Measurements from ENCODE around the gene PDZD11. TPM values are rescaled to one million over a fixed set of nuclear protein-coding genes. Genes with fewer than 3 reads are reported as not detected.
"Not testable (repeated sequence)": the region's sequence is repeated elsewhere in the genome, so short reads cannot be mapped to it uniquely, and the experiment has no call there.

Gene PDZD11
- total and polyA plus RNA-seq, 9 donors = 9.4 to 93.4 (median 26.1) TPM

- Histone ChIP-seq H3K27ac (no peak overlapping the region), H3K36me3 (no peaks in the 10 kb centered on the region), H3K4me1 (ENCODE audit: insufficient read depth) (no peaks in the 10 kb centered on the region), H3K27me3 (no peaks in the 10 kb centered on the region), H3K9me3 (no peaks in the 10 kb centered on the region), H3K4me3 (no peak overlapping the region)
- intact Hi-C loops (cut with DNase I) = no loop called here
- WGBS, 3 donors = 45 to 59% (median 48%) methylated on average over 2 of the region's 2 CpGs
- no peak for DNase-seq
- no peak for TF ChIP-seq CTCF (IDR thresholded peaks at IDR 0.05)
- TF ChIP-seq POLR2A (IDR thresholded peaks at IDR 0.05) = no peak
- TF ChIP-seq EP300 (IDR thresholded peaks at IDR 0.05) = no peak
Observed at GRCh38 chrX:70252491-70252890, 37.2 kb downstream of the PDZD11 start.

GRCh38 chrX:70247252-70247651 is 42.5 kb downstream of the PDZD11 start:
- no peak for DNase-seq
- no peaks in the 10 kb centered on the region for H3K9me3 ChIP-seq
- no peaks in the 10 kb centered on the region for H3K4me1 ChIP-seq (ENCODE audit: insufficient read depth)
- peaks cover 2% of the 10 kb centered on the region for H3K36me3 ChIP-seq
- TF ChIP-seq EP300 (IDR thresholded peaks at IDR 0.05) (no peak), CTCF (IDR thresholded peaks at IDR 0.05) (no peak), POLR2A (IDR thresholded peaks at IDR 0.05) (no peak)
- no peak overlapping the region for H3K4me3 ChIP-seq
- intact Hi-C loops (cut with DNase I) = no loop called here
- WGBS, 3 donors = 76 to 90% (median 90%) methylated on average over 2 of the region's 2 CpGs
- H3K27me3 ChIP-seq = no peaks in the 10 kb centered on the region
- no peak overlapping the region for H3K27ac ChIP-seq

GRCh38 chrX:70244881-70245280 is 44.8 kb downstream of the PDZD11 start:
- Histone ChIP-seq H3K27ac (no peak overlapping the region), H3K9me3 (no peaks in the 10 kb centered on the region), H3K4me3 (no peak overlapping the region), H3K36me3 (peaks cover 2% of the 10 kb centered on the region), H3K27me3 (no peaks in the 10 kb centered on the region), H3K4me1 (ENCODE audit: insufficient read depth) (no peaks in the 10 kb centered on the region)
- TF ChIP-seq EP300 (IDR thresholded peaks at IDR 0.05) = no peak
- TF ChIP-seq CTCF (IDR thresholded peaks at IDR 0.05) = no peak
- TF ChIP-seq POLR2A (IDR thresholded peaks at IDR 0.05) = no peak
- no peak for DNase-seq
- WGBS, 3 donors = 45 to 49% (median 47%) methylated on average over 6 of the region's 6 CpGs
- intact Hi-C loops (cut with DNase I) = no loop called here

- H3K4me3 ChIP-seq; H3K27me3 ChIP-seq; H3K36me3 ChIP-seq; H3K4me1 ChIP-seq (ENCODE audit: insufficient read depth); DNase-seq; intact Hi-C loops (cut with DNase I); H3K9me3 ChIP-seq; H3K27ac ChIP-seq: not testable (repeated sequence)
- 62 to 75% (median 75%) methylated on average over 5 of the region's 5 CpGs for WGBS, 3 donors
Observed at GRCh38 chrX:70243601-70244000, 46.1 kb downstream of the PDZD11 start.

GRCh38 chrX:70241501-70241900 is 48.2 kb downstream of the PDZD11 start:
- no peak overlapping the region for H3K4me3 ChIP-seq
- TF ChIP-seq POLR2A (IDR thresholded peaks at IDR 0.05) (no peak), CTCF (IDR thresholded peaks at IDR 0.05) (no peak), EP300 (IDR thresholded peaks at IDR 0.05) (no peak)
- intact Hi-C loops (cut with DNase I) = no loop called here
- no peak overlapping the region for H3K27ac ChIP-seq
- H3K9me3 ChIP-seq = no peaks in the 10 kb centered on the region
- WGBS, 3 donors = 69 to 75% (median 73%) methylated on average over 2 of the region's 2 CpGs
- H3K4me1 ChIP-seq (ENCODE audit: insufficient read depth) = no peaks in the 10 kb centered on the region
- DNase-seq = no peak
- H3K36me3 ChIP-seq = peaks cover 2% of the 10 kb centered on the region
- no peaks in the 10 kb centered on the region for H3K27me3 ChIP-seq
